Epithelial cell of esophagus (primary cell): Measurements from ENCODE around the gene PLEKHB2.

Source experiments
- DNase-seq: peaks from one replicate; pipeline ENCODE4 v3.0.0; 2010; ENCODE audit warnings: low read depth
- H3K4me3 ChIP-seq: 2 replicates; pipeline ENCODE4 v1.5.1; 2011; ENCODE audit warnings: mild to moderate bottlenecking, low read length, control low read depth
- CTCF ChIP-seq: IDR thresholded peaks from 2 replicates; pipeline ENCODE4 v1.5.1; 2011; ENCODE audit warnings: low read depth, mild to moderate bottlenecking, low read length, control low read depth, inconsistent platforms; ENCODE audit not compliant: insufficient read depth; ENCODE audit errors: missing control alignments

The PLEKHB2 gene

GRCh38 chr2:131105156-131105949 is at the start of gene PLEKHB2:
TSS of gene PLEKHB2 (plus strand) at chr2:131105336. CDS start at chr2:131120942, 15,606 bp downstream.
- TF ChIP-seq CTCF, result no peak
- peak within 1 kb of the TSS; percentile 91 for H3K4me3 ChIP-seq
- DNase-seq, result peak; percentile 86

DNA sequence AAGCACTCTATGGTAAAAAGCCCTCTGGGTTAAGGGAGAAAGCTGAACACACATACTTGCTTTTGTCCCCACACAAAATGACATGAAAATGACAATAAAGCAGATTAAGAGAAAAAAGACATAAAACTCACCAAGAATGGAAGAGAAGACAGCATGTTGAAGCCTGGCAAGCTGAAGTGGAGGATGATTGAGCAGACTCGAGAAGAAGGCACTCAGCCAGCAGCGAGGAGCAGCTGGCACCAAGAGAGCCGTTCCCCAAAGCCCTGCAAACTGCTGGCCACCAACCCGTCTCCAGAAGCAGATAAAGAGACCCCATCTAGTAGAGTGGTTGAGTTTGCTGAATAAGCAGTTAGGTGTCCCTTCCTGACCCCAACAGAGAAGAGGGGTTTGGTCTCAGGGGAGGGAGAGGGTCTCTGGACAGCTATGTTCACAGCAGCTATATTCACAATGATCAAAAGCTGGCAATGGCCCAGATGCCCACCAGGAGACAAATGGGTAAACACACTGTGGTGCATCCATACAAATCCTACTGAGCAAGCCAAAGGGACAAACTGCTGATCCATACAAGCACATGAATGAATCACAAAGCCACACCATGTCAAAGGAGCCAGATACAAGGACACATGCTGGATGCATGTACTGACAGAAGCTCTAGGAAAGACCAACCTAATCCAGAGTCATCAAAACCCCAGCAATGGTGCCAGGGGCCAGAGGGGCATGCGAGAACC is 48.8 kb upstream of the PLEKHB2 start:
- no peak for TF ChIP-seq CTCF
- no peak overlapping the region for H3K4me3 ChIP-seq
- DNase-seq, result no peak

DNA sequence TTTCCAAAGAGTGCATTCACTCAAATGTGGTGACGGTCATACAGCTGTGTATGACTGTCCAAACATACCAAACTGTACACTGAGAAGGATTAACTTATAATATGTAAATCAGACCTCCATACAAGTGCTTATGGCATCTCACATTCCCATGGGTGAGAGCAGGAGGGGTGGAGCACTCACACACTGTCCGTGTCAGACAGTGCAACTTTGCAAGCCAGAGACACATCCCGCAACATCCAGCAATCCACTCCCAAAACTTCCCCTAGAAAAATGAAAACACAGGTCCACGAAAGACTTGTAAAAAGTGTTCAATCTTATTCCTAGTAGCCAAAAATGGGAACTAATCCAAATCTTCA is 48.2 kb upstream of the PLEKHB2 start:
- DNase-seq, result no peak
- no peak overlapping the region for H3K4me3 ChIP-seq
- TF ChIP-seq CTCF, result no peak

DNA sequence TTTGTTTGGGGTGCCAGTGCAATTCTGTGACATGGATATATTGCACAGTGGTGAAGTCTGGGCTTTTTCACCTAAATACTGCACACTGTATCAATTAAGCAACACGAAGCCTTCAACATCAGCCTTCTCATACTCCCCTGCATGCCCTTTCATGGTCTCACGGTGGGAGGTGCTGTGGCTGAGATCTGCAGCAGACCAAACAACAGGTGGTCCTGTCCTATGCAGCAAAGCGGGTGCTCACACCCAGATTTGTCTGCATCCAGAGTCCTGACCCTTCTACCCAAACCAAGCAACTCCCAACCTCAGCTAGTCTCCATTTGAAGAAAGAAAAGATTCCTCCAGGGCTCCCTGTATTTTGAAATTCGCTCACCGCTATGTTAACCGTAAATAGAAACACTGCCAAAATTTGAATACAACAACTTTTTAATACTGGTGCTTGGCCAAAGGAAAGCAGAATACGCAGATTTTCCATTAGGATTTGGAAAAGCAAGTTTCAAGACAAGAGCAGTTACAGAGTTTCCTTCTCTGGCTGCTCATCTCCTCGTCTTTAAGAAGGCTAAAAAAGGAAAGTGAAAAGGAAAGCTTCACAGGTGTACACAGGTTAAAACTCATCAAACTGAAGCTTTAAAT is 46.8 kb upstream of the PLEKHB2 start:
- no peak for DNase-seq
- TF ChIP-seq CTCF, result no peak
- H3K4me3 ChIP-seq, result no peak overlapping the region

- no peak for DNase-seq
- no peak overlapping the region for H3K4me3 ChIP-seq
- TF ChIP-seq CTCF, result no peak
Observed at GRCh38 chr2:131058920-131059319, 46.2 kb upstream of the PLEKHB2 start.

- TF ChIP-seq CTCF, result no peak
- H3K4me3 ChIP-seq, result no peak overlapping the region
- DNase-seq, result no peak
Observed at GRCh38 chr2:131063501-131064283, 41.4 kb upstream of the PLEKHB2 start.
